ENCODE results near the gene ATP10B.

GRCh38 chr5:160537116-160537515, 314.9 kb downstream of the ATP10B start:
- no peak for TF ChIP-seq CTCF (IDR thresholded peaks at IDR 0.05)
- TF ChIP-seq TCF7L2 (IDR thresholded peaks at IDR 0.05; ENCODE audit: low read depth, low read length), result no peak
- TF ChIP-seq POLR2AphosphoS5 (IDR thresholded peaks at IDR 0.05; ENCODE audit: low read depth, low read length), result no peak
- TF ChIP-seq REST (IDR thresholded peaks at IDR 0.05; ENCODE audit: insufficient read depth in 1 of 2, low read depth in 2 of 2, low read length in 1 of 2), result no peak
